ENCODE results near the gene GABRD.
"Not testable (repeated sequence)": the region's sequence is repeated elsewhere in the genome, so short reads cannot be mapped to it uniquely, and the experiment has no call there.

Gene GABRD, protein sequence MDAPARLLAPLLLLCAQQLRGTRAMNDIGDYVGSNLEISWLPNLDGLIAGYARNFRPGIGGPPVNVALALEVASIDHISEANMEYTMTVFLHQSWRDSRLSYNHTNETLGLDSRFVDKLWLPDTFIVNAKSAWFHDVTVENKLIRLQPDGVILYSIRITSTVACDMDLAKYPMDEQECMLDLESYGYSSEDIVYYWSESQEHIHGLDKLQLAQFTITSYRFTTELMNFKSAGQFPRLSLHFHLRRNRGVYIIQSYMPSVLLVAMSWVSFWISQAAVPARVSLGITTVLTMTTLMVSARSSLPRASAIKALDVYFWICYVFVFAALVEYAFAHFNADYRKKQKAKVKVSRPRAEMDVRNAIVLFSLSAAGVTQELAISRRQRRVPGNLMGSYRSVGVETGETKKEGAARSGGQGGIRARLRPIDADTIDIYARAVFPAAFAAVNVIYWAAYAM

DNA sequence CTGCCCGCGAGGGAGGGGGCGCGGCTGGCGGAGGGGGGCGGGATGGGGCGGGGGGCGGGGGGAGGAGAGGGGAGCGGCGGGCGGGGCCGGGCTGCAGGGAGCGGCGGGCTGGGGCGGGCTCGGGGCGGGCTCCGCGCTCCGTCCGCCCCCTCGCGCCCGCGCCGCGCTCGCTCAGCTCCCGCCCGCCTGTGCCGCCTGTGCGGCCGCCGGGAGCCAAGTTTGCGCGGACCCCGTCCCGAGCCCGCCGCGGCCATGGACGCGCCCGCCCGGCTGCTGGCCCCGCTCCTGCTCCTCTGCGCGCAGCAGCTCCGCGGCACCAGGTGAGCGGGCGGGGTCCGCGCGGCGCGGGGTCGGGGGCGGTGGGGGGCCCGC is at the start of gene GABRD:
Gene GABRD (plus strand): TSS at position 174 of the 372 bp plus-strand sequence. CDS start 79 bp downstream, at position 253.
- in situ Hi-C loops (cut with MboI; ENCODE audit: low sequenced_read_pairs) = no loop called here

DNA sequence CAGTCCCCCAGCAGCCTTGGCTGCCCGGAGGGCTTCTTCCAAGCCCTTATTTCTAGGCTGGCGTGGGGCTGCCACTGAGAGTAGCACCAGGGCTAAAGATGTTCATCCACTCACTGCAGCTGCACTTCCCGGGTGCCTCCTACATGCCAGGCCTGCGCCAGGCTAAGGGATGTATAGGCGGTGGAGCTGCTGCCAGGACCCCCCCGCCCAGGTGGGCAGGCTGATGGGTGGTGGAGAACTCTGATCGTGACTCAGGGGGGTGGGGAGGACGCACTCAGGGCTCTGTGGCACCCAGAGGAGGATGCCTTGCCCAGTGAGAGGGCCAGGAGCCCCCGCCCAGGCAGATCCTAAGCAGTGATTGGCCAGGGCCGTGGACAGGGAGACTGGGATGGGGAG is 49.6 kb upstream of the GABRD start:
- in situ Hi-C loops (cut with MboI; ENCODE audit: low sequenced_read_pairs) = loop anchor here (10.0 kb wide), 1 partner anchor 75 kb away; no protein-coding TSS in a partner anchor

DNA sequence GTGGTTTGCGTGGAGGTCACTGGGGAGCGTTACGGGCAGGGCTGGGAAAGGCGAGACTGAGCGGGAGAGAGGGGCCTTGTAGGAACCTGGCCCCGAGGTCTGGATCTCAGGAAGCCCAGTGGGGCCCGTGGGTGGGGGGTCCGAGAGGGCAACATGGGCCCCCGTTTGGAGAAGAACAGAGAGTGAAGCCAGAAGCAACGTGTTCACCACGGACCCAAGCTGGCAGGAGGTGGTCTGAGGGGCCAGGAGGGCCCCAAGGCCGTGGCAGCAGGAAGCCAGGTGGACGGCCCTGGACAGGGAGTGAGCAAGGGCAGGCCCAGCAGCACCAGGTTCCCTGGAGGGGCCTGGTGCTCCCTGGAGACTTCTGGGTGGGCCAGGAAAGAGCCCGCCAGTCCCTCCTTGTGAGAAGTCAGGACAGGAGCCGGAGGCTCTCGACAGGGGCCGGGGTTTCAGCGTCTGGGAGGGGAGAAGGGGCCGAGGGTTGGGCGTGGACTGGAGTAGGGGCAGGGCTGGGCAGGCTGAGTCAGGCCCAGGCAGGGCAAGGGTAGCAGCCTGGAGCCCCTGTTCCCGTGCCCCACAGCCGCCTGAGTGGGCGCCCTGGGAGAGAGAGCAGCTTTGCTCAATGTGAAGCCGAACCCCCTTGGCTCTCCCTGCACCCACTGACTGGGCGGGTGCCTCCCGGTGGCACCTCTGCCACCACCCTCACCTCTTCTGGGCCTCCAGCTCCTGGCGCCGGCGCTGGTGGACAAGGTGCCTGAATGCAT is 49.0 kb upstream of the GABRD start:
- in situ Hi-C loops (cut with MboI; ENCODE audit: low sequenced_read_pairs) = loop anchor here (10.0 kb wide), 1 partner anchor 75 kb away; no protein-coding TSS in a partner anchor

DNA sequence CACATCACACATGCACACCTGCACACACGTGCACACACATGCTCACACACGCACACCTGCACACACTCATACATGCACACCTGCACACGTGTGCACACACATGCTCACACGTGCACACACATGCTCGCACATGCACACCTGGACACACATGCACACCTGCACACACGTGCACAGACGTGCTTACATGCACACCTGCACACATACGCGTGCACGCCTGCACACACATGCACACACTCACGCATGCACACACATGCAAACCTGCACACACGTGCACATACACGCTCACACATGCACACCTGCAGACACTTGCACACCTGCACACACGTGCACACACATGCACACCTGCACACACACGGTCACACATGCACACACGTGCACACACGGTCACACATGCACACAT is 48.1 kb upstream of the GABRD start:
- in situ Hi-C loops (cut with MboI; ENCODE audit: low sequenced_read_pairs) = no loop called here

DNA sequence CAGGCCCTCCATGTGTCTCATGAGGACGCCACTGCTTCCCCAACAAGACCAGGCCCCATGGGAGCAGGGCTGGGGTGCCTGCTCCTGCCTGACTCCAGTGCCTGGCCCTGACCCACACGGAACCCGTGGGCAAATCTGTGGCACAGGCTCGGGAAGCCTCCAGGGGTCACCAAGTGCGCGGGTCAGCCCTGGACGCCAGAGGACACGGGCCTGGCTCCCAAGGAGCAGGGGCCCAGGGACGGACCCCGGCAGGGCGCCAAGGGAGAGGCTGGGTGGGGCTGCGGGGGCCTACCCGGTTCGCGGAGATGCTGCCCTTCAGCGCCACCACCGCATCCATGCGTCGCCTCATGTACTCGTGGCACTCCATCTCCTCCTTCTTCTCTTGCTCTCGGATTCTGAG is 47.5 kb upstream of the GABRD start:
- in situ Hi-C loops (cut with MboI; ENCODE audit: low sequenced_read_pairs) = no loop called here

DNA sequence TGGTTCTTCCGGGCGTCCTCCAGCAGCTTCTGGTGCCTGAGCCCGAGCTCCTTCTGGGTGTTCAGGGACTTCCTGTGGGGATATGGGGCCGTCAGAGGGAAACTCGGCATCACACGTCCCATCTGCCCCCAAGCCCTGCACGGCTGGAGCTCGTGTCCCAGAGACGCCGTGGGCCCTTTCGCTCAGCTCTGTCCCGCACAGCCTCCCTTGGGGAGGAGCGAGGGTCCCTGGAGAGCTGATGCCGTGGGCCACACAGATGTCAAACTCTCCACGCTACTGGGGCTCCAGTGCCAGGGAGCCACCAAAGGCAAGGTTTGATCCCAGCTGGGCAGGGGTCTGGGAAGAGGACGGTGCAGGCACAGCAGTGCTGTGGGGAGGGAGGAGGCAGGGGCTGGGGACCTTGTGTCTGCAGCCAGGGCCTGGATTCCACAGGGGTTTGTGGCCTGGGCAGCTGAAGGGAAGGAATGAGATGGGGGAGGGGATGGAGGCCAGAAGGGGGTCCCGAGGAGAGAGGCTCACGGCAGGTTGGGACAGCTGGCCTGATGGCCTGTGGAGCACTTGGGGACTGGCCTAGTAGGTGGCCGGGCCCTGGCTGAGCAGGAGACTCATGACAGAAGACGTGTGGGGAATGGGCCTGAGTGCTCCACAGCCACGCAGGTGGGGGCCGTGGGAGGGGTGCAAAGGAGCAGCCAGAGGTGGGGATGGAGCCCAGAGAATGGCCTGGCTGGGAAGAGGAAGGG is 46.0 kb upstream of the GABRD start:
- in situ Hi-C loops (cut with MboI; ENCODE audit: low sequenced_read_pairs) = no loop called here

DNA sequence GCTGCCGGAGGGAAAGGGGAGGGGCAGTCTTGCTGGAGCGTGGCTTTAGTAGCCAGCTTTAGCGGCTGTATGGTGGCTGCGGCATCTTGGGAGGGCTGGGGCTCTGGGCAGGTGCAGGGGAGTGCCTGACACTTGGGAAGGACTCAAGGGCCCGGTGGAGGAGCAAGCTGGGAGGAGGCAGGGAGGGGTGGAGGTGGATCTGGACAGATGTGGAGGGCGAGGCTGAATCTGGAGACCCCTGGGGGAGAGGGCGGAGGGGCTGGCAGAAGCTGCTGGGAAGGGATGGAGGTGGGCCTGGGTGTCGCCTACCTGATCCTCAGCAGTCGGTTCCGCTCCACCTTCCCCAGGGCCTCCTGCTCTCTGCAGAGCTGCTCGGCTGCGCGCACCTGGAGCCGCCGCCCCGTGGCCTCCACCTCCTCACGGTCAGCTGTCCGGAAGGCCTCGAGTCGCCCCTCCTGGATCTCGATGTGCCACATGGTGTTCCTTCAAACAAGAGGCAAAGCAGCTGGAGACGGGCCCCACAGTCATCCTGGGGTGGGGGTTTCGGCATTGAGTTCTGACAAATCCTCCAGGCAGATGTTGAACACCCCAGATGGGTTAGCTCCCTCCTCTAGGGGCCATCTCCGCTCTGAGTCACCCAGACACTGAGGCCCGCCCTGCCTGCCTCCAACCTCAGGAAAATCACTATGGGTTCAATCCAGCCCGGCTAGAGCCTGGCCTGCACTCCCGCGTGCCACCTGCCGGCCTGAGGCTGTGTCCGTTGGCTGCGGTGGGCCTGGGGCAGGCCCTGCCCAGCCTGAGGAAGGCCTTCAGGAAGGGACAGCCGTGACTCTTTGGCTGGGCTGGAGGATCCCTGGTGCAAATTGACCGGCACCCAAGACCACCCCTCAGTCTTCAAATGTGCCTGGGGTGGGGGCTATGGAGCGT is 45.2 kb upstream of the GABRD start:
- in situ Hi-C loops (cut with MboI; ENCODE audit: low sequenced_read_pairs) = no loop called here

DNA sequence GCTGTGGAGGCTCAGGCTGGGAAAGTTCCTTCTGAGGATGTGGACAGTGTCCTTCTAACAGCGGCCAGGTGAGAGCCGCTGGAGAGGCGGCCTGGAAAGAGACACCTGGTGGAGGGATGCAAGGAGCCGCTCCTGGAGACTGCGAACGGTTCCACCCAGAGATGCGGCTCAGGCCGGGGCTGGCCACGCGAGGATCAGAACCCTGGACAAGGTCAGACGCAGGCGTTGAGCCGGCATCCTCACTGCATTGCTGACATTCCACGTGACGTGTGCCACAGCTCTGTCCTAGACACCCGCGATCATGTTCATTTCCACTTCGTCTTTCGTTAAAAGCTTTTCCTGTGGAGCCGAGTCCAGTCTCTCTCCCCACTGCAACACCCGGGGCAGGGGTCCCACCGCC is 44.3 kb upstream of the GABRD start:
- in situ Hi-C loops (cut with MboI; ENCODE audit: low sequenced_read_pairs) = no loop called here

DNA sequence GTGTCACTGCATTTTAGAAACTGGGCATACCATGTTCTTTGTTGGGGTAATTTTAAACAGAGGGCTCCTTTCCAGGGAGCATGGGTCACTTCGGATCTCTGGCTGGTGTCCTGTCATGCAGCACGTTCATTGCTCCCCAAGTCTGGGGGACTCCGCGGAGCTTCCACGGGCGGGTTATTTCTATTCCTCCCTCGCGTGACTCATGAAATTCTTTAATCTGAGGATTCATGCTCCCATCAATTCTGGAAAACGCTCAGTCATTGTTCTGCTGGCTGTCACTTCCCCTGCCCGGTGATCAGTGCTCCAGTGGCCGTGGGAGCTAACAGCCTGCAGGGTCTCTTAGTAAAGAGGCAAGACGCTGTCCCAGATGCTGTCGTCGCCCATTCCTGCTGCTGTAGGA is 43.6 kb upstream of the GABRD start:
- in situ Hi-C loops (cut with MboI; ENCODE audit: low sequenced_read_pairs) = no loop called here

DNA sequence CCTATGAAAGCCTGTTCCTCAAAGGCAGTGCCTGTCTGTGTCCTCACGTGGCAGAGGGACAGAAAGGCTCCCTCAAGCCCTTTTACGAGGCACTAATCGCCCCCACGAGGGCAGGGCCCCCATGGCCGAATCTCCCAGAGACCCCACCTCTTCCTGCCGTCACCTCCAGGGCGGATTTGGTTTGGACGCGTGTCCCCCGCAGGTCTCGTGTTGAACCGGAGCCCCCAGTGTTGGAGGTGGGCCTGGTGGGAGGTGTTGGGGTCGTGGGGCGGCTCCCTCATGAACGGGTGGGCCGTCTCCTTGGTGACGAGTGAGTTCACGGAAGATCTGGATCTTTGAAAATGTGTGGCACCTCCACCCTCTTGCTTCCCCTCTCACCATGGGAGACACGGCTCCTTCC is 43.1 kb upstream of the GABRD start:
- in situ Hi-C loops (cut with MboI; ENCODE audit: low sequenced_read_pairs) = no loop called here

DNA sequence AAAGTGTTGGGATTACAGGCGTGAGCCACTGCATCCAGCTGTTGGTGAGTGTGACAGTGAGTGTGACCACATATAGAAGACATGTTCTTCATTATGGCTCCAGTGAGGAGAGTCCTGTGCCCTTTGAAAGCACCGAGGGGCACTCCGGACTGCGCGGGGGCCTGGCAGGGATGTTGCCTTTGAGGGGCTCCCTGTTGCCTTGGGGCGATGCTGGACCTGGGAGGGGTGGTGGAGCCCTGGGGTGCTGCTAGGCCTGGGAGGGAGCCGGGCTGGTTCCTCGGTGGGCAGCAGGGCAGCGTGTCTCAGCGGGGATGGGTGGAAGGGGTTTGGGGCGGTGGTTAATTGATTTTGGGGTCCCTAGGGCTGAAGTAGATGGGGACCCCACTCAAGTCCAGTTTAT is 41.0 kb upstream of the GABRD start:
- in situ Hi-C loops (cut with MboI; ENCODE audit: low sequenced_read_pairs) = no loop called here

DNA sequence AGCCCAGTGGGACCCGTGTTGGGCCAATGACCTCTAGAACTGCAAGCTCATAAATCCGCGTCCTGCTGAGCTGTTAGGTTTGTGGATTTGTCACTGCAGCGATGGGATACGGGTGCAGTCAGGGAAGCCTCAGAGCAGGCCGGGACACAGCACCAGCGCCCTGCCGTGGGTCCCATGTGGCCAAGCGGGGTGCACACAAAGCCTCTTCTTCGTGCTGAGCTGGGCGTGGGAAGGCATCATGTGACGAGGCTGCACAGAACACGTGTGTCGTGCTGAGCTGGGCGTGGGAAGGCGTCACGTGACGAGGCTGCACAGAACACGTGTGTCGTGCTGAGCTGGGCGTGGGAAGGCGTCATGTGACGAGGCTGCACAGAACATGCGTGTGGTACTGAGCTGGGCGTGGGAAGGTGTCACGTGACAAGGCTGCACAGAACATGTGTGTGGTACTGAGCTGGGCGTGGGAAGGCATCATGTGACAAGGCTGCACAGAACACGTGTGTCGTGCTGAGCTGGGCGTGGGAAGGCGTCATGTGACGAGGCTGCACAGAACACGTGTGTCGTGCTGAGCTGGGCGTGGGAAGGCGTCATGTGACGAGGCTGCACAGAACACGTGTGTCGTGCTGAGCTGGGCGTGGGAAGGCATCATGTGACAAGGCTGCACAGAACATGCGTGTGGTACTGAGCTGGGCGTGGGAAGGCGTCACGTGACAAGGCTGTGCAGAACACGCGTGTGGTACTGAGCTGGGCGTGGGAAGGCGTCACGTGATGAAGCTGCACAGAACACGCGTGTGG is 40.3 kb upstream of the GABRD start:
- in situ Hi-C loops (cut with MboI; ENCODE audit: low sequenced_read_pairs) = not testable (repeated sequence)

DNA sequence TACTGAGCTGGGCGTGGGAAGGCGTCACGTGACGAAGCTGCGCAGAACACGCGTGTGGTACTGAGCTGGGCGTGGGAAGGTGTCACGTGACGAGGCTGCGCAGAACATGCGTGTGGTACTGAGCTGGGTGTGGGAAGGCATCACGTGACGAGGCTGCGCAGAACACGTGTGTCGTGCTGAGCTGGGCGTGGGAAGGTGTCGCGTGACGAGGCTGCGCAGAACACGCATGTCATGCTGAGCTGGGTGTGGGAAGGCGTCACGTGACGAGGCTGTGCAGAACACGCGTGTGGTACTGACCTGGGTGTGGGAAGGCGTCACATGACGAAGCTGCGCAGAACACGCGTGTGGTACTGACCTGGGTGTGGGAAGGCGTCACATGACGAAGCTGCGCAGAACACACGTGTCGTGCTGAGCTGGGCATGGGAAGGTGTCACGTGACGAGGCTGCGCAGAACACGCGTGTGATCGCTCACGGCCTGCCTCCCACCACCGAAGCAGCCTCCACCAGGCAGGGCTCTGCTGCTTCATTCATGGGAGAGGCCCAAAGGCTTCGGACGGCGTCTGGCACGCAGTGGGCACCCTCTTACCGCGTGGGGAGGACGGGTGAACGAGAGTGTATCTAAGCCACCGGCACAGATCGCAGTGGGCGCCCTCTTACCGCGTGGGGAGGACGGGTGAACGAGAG is 39.5 kb upstream of the GABRD start:
- in situ Hi-C loops (cut with MboI; ENCODE audit: low sequenced_read_pairs) = no loop called here

DNA sequence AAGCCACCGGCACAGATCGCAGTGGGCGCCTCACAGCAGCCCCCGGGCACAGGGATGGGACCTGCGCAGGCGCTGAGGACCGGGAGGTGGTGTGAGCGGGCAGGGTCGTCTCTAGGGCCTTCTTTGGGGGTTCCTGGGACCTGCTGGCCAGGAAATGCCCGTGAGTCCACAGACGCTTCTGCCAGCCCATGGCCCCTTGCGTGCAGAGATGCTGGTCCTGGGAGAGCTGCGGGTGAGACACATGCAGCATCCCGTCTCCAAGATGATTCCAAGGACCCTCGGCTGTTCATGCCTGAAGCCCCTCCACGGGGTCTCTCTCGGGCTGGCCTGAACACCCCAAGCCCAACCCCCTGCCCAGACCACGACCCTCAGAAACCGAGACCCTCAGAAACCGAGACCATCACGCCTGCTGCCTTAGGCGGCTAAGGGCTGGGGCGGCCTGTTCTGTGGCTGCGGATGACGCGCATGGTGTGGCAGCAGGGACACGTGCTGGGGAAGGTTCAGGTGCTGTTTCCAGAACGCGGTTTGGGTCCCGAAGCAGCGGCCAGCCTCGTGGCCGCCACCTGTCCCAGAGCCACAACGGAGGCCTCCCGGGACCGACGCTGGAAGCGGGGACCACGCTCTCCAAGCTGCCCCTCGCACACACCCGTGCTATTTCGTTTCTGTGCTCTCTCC is 38.5 kb upstream of the GABRD start:
- in situ Hi-C loops (cut with MboI; ENCODE audit: low sequenced_read_pairs) = no loop called here

DNA sequence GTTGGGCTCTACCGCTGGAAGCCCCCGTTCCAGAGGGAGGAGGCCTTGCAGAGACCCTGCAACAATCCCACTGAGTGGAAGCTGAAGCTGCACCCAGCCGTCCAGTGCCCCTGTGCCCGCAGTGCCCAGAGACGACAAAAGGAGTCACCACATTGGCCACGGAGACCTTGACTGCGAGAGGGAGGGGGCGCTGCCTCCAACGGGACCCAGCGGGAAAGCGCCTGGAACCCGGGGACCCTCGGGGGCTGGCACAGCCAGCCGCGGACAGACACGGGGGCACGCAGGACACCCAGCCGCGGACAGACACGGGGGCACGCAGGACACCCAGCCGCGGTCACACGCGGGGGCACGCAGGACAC is 38.0 kb upstream of the GABRD start:
- in situ Hi-C loops (cut with MboI; ENCODE audit: low sequenced_read_pairs) = no loop called here

DNA sequence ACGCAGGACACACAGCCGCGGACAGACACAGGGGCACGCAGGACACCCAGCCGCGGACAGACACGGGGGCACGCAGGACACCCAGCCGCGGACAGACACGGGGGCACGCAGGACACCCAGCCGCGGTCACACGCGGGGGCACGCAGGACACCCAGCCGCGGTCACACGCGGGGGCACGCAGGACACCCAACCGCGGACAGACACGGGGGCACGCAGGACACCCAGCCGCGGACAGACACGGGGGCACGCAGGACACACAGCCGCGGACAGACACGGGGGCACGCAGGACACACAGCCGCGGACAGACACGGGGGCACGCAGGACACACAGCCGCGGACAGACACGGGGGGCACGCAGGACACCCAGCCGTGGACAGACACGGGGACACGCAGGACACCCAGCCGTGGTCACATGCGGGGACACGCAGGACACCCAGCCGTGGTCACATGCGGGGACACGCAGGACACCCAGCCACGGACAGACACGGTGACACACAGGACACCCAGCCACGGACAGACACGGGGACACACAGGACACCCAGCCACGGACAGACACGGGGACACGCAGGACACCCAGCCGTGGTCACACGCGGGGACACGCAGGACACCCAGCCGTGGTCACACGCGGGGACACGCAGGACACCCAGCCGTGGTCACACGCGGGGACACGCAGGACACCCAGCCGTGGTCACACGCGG is 37.4 kb upstream of the GABRD start:
- in situ Hi-C loops (cut with MboI; ENCODE audit: low sequenced_read_pairs) = not testable (repeated sequence)

DNA sequence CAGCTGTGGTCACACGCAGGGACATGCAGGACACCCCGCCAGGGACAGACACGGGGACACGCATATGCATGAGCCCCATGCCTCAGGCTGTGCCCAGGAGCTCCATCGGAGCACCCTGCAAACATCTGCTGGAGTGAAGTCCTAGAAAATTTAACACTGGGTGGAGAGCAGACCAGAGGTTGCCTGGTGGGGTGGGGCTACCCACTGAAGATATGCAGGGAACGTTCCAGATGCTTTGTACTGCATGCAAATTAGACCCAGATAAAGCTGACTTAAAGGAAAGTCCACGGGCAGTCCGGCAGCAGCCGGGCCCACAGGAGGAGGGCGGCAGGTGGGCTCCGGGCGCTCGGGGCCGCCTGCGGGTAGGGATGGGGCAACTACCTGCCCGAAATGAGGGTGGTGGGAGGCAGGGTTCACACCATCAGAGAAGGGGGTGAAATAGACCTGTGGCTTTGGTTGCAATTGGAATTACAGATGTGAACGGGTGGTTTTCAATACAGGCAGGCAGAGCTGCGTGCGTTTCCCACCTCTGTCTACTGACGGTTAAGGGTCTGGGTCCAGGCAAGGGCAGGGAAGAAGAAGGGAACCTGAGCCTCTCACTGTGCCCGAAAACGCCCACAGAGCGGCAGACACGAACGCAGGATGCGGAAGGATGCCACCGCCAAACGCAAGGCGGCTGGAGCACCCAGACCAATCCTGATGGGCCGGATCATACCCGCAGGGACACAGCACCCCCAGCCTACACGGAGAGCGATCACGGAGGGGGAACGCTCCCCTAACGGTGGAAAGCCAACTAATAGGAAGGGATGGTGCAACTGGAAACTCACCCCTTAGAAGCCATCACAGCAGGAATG is 36.5 kb upstream of the GABRD start:
- in situ Hi-C loops (cut with MboI; ENCODE audit: low sequenced_read_pairs) = no loop called here

All from HL-60/S4 treated with phorbol 12-myristate 13-acetate at 8.2 ng/mL for 4 days and 3 days (cell line).